Measurements from ENCODE around the gene LAMC1.

DNA sequence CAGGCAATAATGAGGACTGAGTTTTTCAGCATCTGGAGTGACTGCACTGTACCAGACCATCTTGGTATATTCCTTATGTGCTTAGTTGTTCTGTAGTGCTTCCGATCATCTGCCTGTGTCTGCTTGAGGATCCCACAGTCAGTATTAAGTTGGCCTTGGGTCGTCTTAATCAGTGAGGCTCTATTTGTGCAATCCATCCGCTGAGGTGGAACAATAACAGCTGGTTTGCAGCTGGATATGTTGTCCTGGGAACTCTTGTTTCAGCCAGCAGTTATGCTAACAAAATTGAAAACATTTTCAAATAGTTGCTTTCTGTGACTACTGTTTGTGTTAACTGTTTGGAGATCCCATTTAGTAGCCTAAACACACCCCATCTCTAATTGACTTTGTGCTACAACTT lies 73.7 kb downstream of the LAMC1 start:
- TF ChIP-seq ZBTB48 (tag by site-specific recombination; IDR thresholded peaks at IDR 0.05) (no peak), PRDM4 (tag by site-specific recombination; IDR thresholded peaks at IDR 0.05) (no peak), ZNF449 (tag by site-specific recombination; IDR thresholded peaks at IDR 0.05) (no peak), ZBTB1 (tag by site-specific recombination; IDR thresholded peaks at IDR 0.05) (no peak)
- TF ChIP-seq, protein P1, sequence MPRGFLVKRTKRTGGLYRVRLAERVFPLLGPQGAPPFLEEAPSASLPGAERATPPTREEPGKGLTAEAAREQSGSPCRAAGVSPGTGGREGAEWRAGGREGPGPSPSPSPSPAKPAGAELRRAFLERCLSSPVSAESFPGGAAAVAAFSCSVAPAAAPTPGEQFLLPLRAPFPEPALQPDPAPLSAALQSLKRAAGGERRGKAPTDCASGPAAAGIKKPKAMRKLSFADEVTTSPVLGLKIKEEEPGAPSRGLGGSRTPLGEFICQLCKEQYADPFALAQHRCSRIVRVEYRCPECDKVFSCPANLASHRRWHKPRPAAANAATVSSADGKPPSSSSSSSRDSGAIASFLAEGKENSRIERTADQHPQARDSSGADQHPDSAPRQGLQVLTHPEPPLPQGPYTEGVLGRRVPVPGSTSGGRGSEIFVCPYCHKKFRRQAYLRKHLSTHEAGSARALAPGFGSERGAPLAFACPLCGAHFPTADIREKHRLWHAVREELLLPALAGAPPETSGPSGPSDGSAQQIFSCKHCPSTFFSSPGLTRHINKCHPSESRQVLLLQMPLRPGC (tag by site-specific recombination; IDR thresholded peaks at IDR 0.05) = no peak
- TF ChIP-seq, protein P2, sequence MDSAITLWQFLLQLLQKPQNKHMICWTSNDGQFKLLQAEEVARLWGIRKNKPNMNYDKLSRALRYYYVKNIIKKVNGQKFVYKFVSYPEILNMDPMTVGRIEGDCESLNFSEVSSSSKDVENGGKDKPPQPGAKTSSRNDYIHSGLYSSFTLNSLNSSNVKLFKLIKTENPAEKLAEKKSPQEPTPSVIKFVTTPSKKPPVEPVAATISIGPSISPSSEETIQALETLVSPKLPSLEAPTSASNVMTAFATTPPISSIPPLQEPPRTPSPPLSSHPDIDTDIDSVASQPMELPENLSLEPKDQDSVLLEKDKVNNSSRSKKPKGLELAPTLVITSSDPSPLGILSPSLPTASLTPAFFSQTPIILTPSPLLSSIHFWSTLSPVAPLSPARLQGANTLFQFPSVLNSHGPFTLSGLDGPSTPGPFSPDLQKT (IDR thresholded peaks at IDR 0.05; ENCODE audit: borderline replicate concordance, low read depth, low read length) = no peak
- TF ChIP-seq, protein P3, sequence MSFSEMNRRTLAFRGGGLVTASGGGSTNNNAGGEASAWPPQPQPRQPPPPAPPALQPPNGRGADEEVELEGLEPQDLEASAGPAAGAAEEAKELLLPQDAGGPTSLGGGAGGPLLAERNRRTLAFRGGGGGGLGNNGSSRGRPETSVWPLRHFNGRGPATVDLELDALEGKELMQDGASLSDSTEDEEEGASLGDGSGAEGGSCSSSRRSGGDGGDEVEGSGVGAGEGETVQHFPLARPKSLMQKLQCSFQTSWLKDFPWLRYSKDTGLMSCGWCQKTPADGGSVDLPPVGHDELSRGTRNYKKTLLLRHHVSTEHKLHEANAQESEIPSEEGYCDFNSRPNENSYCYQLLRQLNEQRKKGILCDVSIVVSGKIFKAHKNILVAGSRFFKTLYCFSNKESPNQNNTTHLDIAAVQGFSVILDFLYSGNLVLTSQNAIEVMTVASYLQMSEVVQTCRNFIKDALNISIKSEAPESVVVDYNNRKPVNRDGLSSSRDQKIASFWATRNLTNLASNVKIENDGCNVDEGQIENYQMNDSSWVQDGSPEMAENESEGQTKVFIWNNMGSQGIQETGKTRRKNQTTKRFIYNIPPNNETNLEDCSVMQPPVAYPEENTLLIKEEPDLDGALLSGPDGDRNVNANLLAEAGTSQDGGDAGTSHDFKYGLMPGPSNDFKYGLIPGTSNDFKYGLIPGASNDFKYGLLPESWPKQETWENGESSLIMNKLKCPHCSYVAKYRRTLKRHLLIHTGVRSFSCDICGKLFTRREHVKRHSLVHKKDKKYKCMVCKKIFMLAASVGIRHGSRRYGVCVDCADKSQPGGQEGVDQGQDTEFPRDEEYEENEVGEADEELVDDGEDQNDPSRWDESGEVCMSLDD (tag by site-specific recombination; IDR thresholded peaks at IDR 0.05) = no peak
- TF ChIP-seq, protein P4, sequence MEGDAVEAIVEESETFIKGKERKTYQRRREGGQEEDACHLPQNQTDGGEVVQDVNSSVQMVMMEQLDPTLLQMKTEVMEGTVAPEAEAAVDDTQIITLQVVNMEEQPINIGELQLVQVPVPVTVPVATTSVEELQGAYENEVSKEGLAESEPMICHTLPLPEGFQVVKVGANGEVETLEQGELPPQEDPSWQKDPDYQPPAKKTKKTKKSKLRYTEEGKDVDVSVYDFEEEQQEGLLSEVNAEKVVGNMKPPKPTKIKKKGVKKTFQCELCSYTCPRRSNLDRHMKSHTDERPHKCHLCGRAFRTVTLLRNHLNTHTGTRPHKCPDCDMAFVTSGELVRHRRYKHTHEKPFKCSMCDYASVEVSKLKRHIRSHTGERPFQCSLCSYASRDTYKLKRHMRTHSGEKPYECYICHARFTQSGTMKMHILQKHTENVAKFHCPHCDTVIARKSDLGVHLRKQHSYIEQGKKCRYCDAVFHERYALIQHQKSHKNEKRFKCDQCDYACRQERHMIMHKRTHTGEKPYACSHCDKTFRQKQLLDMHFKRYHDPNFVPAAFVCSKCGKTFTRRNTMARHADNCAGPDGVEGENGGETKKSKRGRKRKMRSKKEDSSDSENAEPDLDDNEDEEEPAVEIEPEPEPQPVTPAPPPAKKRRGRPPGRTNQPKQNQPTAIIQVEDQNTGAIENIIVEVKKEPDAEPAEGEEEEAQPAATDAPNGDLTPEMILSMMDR (tag by site-specific recombination; IDR thresholded peaks at IDR 0.05) = no peak

All from HEK293 (cell line).